Hindlimb muscle (tissue), 1 donor: Measurements from ENCODE around the gene FMN1. TPM values are rescaled to one million over a fixed set of nuclear protein-coding genes. Genes with fewer than 3 reads are reported as not detected.

Experiments
- DNase-seq: peaks from one replicate; pipeline ENCODE4 v3.0.0-alpha.2; 2013
- polyA plus RNA-seq: library from polyadenylated mRNA; unstranded; fragments of 120-200 nt; gene quantifications from one replicate; pipeline ENCODE4 v1.2.1, GENCODE V29; 2013; ENCODE audit not compliant: insufficient read length

The FMN1 gene
- polyA plus RNA-seq, 1 donor, result 1.6 TPM

- no peak for DNase-seq
These were observed 285.1 kb downstream of the FMN1 start for GRCh38 chr15:32909431-32909830.

- no peak for DNase-seq
These were observed 285.6 kb downstream of the FMN1 start for GRCh38 chr15:32908872-32909271.

- DNase-seq, result no peak
These were observed 286.2 kb downstream of the FMN1 start for GRCh38 chr15:32908135-32908801.

GRCh38 chr15:32905481-32905880 lies 289.0 kb downstream of the FMN1 start:
- DNase-seq, result no peak

GRCh38 chr15:32904448-32904847 lies 290.1 kb downstream of the FMN1 start:
- no peak for DNase-seq

- no peak for DNase-seq
These were observed 290.8 kb downstream of the FMN1 start for GRCh38 chr15:32903591-32904290.

- no peak for DNase-seq
These were observed 292.5 kb downstream of the FMN1 start for GRCh38 chr15:32901995-32902394.

- no peak for DNase-seq
These were observed 293.3 kb downstream of the FMN1 start for GRCh38 chr15:32901192-32901591.

GRCh38 chr15:32899126-32899596 lies 295.4 kb downstream of the FMN1 start:
- DNase-seq, result no peak

- no peak for DNase-seq
These were observed 296.1 kb downstream of the FMN1 start for GRCh38 chr15:32898414-32898813.

GRCh38 chr15:32893421-32893820 lies 301.1 kb downstream of the FMN1 start:
- DNase-seq, result no peak

GRCh38 chr15:32889214-32889613 lies 305.3 kb downstream of the FMN1 start:
- DNase-seq, result no peak

- no peak for DNase-seq
These were observed 306.2 kb downstream of the FMN1 start for GRCh38 chr15:32888221-32888761.

GRCh38 chr15:32887090-32887489 lies 307.4 kb downstream of the FMN1 start:
- DNase-seq, result no peak

GRCh38 chr15:32886459-32886858 lies 308.1 kb downstream of the FMN1 start:
- DNase-seq, result no peak

- DNase-seq, result no peak
These were observed 308.8 kb downstream of the FMN1 start for GRCh38 chr15:32885713-32886112.

- no peak for DNase-seq
These were observed 310.4 kb downstream of the FMN1 start for GRCh38 chr15:32884146-32884545.

- DNase-seq, result no peak
These were observed 311.6 kb downstream of the FMN1 start for GRCh38 chr15:32882955-32883354.

- DNase-seq, result no peak
These were observed 313.0 kb downstream of the FMN1 start for GRCh38 chr15:32881528-32881927.

GRCh38 chr15:32880642-32881041 lies 313.9 kb downstream of the FMN1 start:
- no peak for DNase-seq

GRCh38 chr15:32879980-32880379 lies 314.5 kb downstream of the FMN1 start:
- DNase-seq, result no peak

GRCh38 chr15:32878869-32879805 lies 315.4 kb downstream of the FMN1 start:
- no peak for DNase-seq

GRCh38 chr15:32878342-32878741 lies 316.2 kb downstream of the FMN1 start:
- no peak for DNase-seq
